IMR-90 (cell line): Measurements from ENCODE around the gene SH3RF3. TPM values are rescaled to one million over a fixed set of nuclear protein-coding genes. Genes with fewer than 3 reads are reported as not detected.
A peak's percentile ranks its signal among the peaks of the same experiment; 100 is the strongest.

Source experiments
- ATAC-seq: fragments of 200-7000 bp; cut with Tn5 transposase; 2 replicates; pipeline ENCODE4 v1.9.1; 2020; ENCODE audit warnings: low read depth, mild to moderate bottlenecking, moderate library complexity
- BruUV-seq: library from RNA; stranded (reverse); fragments of 400-500 nt; replicated peaks from 2 replicates; lab custom pipeline; 2021; lab: Mats Ljungman, UMichigan
- CTCF ChIA-PET: fragments of 300-600 bp; formaldehyde crosslinking; extraction: SDS; loops from one replicate; lab custom pipeline; 2021; ENCODE audit warnings: antibody characterized with exemption; lab: Yijun Ruan, JAX
- POLR2A ChIA-PET: fragments of 300-600 bp; sonication (Branson Sonifier 250); formaldehyde crosslinking; loops from one replicate; lab custom pipeline; 2022; ENCODE audit warnings: antibody characterized with exemption; ENCODE audit not compliant: unreplicated experiment; lab: Charles Lee
- DNase-seq: peaks from one replicate; pipeline ENCODE4 v3.0.0; 2013
- H2AFZ ChIP-seq: replicated peaks from 2 replicates; pipeline ENCODE3; 2013; ENCODE audit warnings: low read length, mild to moderate bottlenecking; ENCODE audit not compliant: poor library complexity
- H2AK5ac ChIP-seq: 2 replicates; pipeline ENCODE4 v1.6.1; 2013; ENCODE audit warnings: low read depth, low read length, inconsistent platforms
- H2AK9ac ChIP-seq: replicated peaks from 2 replicates; pipeline ENCODE3; 2013; ENCODE audit warnings: mild to moderate bottlenecking, low read depth, low read length, moderate library complexity; ENCODE audit not compliant: poor library complexity
- H2BK120ac ChIP-seq: 2 replicates; pipeline ENCODE4 v1.6.1; 2013; ENCODE audit warnings: low read depth, low read length, inconsistent platforms
- H2BK15ac ChIP-seq: 3 replicates; pipeline ENCODE4 v1.6.1; 2013; ENCODE audit warnings: low read depth, low read length, inconsistent platforms
- H2BK20ac ChIP-seq: 2 replicates; pipeline ENCODE4 v1.6.1; 2013; ENCODE audit warnings: low read depth, mild to moderate bottlenecking, inconsistent platforms, low read length, moderate library complexity
- H2BK5ac ChIP-seq: 2 replicates; pipeline ENCODE4 v1.6.1; 2013; ENCODE audit warnings: mild to moderate bottlenecking, low read depth, low read length, inconsistent platforms; ENCODE audit not compliant: poor library complexity, severe bottlenecking
- H3K14ac ChIP-seq: replicated peaks from 2 replicates; pipeline ENCODE4 v1.6.1; 2013; ENCODE audit warnings: low read depth, low read length, inconsistent platforms
- H3K18ac ChIP-seq: 2 replicates; pipeline ENCODE4 v1.6.1; 2013; ENCODE audit warnings: low read depth, low read length, control low read depth
- H3K23ac ChIP-seq: 2 replicates; pipeline ENCODE4 v1.6.1; 2013; ENCODE audit warnings: low read depth, low read length, inconsistent platforms
- H3K27ac ChIP-seq: 2 replicates; pipeline ENCODE4 v1.5.1; 2013; ENCODE audit warnings: mild to moderate bottlenecking, control low read depth, low read length; ENCODE audit not compliant: insufficient read depth
- H3K27me3 ChIP-seq: 2 replicates; pipeline ENCODE4 v1.6.1; 2013; ENCODE audit warnings: low read length; ENCODE audit not compliant: control insufficient read depth, insufficient read depth
- H3K36me3 ChIP-seq: 2 replicates; pipeline ENCODE4 v1.6.1; 2013; ENCODE audit warnings: low read length, mixed read lengths; ENCODE audit not compliant: control insufficient read depth, insufficient read depth
- H3K4ac ChIP-seq: 2 replicates; pipeline ENCODE4 v1.6.1; 2013; ENCODE audit warnings: low read depth, low read length, inconsistent platforms
- H3K4me1 ChIP-seq: 2 replicates; pipeline ENCODE4 v1.6.1; 2013; ENCODE audit warnings: low read length, mixed read lengths; ENCODE audit not compliant: control insufficient read depth, insufficient read depth
- H3K4me2 ChIP-seq: 2 replicates; pipeline ENCODE4 v1.6.1; 2013; ENCODE audit warnings: low read depth, mild to moderate bottlenecking, control low read depth, low read length, moderate library complexity
- H3K4me3 ChIP-seq: 2 replicates; pipeline ENCODE4 v1.5.1; 2013; ENCODE audit warnings: low read depth, mild to moderate bottlenecking, control low read depth, low read length, moderate library complexity; ENCODE audit not compliant: insufficient read depth
- H3K56ac ChIP-seq: 2 replicates; pipeline ENCODE4 v1.6.1; 2013; ENCODE audit warnings: low read length, inconsistent platforms; ENCODE audit not compliant: insufficient read depth; ENCODE audit errors: extremely low read depth
- H3K79me1 ChIP-seq, 2 experiments: 2 replicates each; pipeline ENCODE4 v1.6.1; 2013; ENCODE audit warnings: low read length in 2 of 2, inconsistent platforms in 1 of 2, low read depth in 1 of 2
- H3K9ac ChIP-seq: 2 replicates; pipeline ENCODE4 v1.6.1; 2013; ENCODE audit warnings: low read depth, low read length, control low read depth
- H3K9me1 ChIP-seq: 2 replicates; pipeline ENCODE4 v1.6.1; 2013; ENCODE audit warnings: low read length, inconsistent platforms; ENCODE audit not compliant: insufficient read depth
- H3K9me3 ChIP-seq: 2 replicates; pipeline ENCODE4 v1.6.1; 2013; ENCODE audit warnings: low read length; ENCODE audit not compliant: control insufficient read depth, insufficient read depth
- H4K20me1 ChIP-seq: 2 replicates; pipeline ENCODE4 v1.6.1; 2013; ENCODE audit warnings: low read length, inconsistent platforms; ENCODE audit not compliant: insufficient read depth
- H4K5ac ChIP-seq: 2 replicates; pipeline ENCODE4 v1.6.1; 2013; ENCODE audit warnings: mild to moderate bottlenecking, low read depth, low read length, control low read depth
- H4K8ac ChIP-seq, 2 experiments: 2 replicates each; pipeline ENCODE4 v1.6.1; 2013; ENCODE audit warnings: low read depth in 2 of 2, low read length in 2 of 2, control low read depth in 1 of 2, inconsistent platforms in 1 of 2
- H4K91ac ChIP-seq: 2 replicates; pipeline ENCODE4 v1.6.1; 2013; ENCODE audit warnings: low read depth, low read length, inconsistent platforms; ENCODE audit not compliant: insufficient read depth
- CTCF ChIP-seq: conservative IDR thresholded peaks from 2 replicates; pipeline ENCODE4 v1.5.1; 2012; ENCODE audit warnings: mild to moderate bottlenecking, low read depth, low read length, improper control_type of control experiment
- WGBS, 2 experiments: methylation state at CpG; one replicate each; pipeline versions ENCODE4 v1.1.5 to v1.1.7; 2013; ENCODE audit warnings: missing lambda C conversion rate in 2 of 2; ENCODE audit not compliant: insufficient read length in 1 of 2; ENCODE audit errors: extremely low coverage in 2 of 2; 5-methylcytosine and 5-hydroxymethylcytosine counted together
- dilution Hi-C: fragments of 300-500 bp; cut with HindIII; formaldehyde crosslinking; loops from one replicate; pipeline ENCODE4 v1.14.3; 2018; ENCODE audit warnings: low sequenced_read_pairs; ENCODE audit not compliant: unreplicated experiment
- in situ Hi-C: fragments of 300-500 bp; cut with MboI; formaldehyde crosslinking; loops from 3 replicates; pipeline ENCODE4 v1.14.3; 2019; ENCODE audit warnings: low sequenced_read_pairs, inconsistent platforms, mixed read lengths
- intact Hi-C: fragments of 100-400 bp; cut with micrococcal nuclease; formaldehyde crosslinking; loops from 2 replicates; pipeline ENCODE4 v1.10.0; 2022
- polyA plus RNA-seq, 3 experiments: library from polyadenylated mRNA; depleted of rRNA; stranded (reverse); fragments of >200 nt; gene quantifications; 2 replicates each; pipeline ENCODE4 v1.2.3, GENCODE V29; 2012; ENCODE audit warnings: low replicate concordance in 1 of 3
- total RNA-seq: library from RNA; depleted of rRNA; stranded (reverse); fragments of >200 nt; gene quantifications from 2 replicates; pipeline ENCODE4 v1.2.3, GENCODE V29; 2012

The SH3RF3 gene
- total and polyA plus RNA-seq, 2 of the 4 experiments (the other 2 are of a cell fraction): 3.4 to 5.3 TPM

- dilution Hi-C loops: no loop called here
- TF ChIP-seq CTCF: no peak
- BruUV-seq: no TSS peak
These were observed 309.1 kb downstream of the SH3RF3 start for GRCh38 chr2:109438146-109438545.

More at GRCh38 chr2:109438146-109438545, 309.1 kb downstream of the SH3RF3 start:
- no peak overlapping the region for H4K5ac ChIP-seq
- no peak overlapping the region for H3K4me3 ChIP-seq
- H3K23ac ChIP-seq: no peak overlapping the region
- H3K27me3 ChIP-seq: no peaks in the 10 kb centered on the region
- no peak overlapping the region for H3K4ac ChIP-seq
- H4K91ac ChIP-seq: no peak overlapping the region
- no peak overlapping the region for H2AK9ac ChIP-seq
- no peak for DNase-seq
- no peak overlapping the region for H2BK20ac ChIP-seq
- ChIA-PET POLR2A (interaction anchor here (0.6 kb wide), 1 partner anchor 268 kb away, joined by 4 read pairs; no protein-coding TSS in a partner anchor), CTCF (no interaction called here)
- peaks cover 0 to 10% of the 10 kb centered on the region in 2 experiments; a peak in 2 of 4 replicates for H3K79me1 ChIP-seq
- intact Hi-C loops: loop anchor here (5.0 kb wide), 1 partner anchor 116 kb away; no protein-coding TSS in a partner anchor
- peak overlapping the region; percentile 13; the same call in 1 of the 2 replicates for H2AK5ac ChIP-seq
- peaks cover 26% of the 10 kb centered on the region for H3K36me3 ChIP-seq
- H3K27ac ChIP-seq: no peak overlapping the region
- H4K8ac ChIP-seq: no peak overlapping the region
- H3K4me2 ChIP-seq: no peak overlapping the region
- no peak overlapping the region for H3K14ac ChIP-seq
- H3K56ac ChIP-seq: no peak overlapping the region
- WGBS, 2 experiments: no CpG with 5 or more reads among the region's 1 CpG
- H3K4me1 ChIP-seq: peaks cover 15% of the 10 kb centered on the region
- H3K9me3 ChIP-seq: peaks cover 6% of the 10 kb centered on the region
- H4K20me1 ChIP-seq: peaks cover 13% of the 10 kb centered on the region
- H2BK15ac ChIP-seq: no peak overlapping the region
- H2BK120ac ChIP-seq: no peak overlapping the region
- in situ Hi-C loops: no loop called here
- H3K18ac ChIP-seq: no peak overlapping the region; the same call in 1 of the 2 replicates
- no peak overlapping the region for H2BK5ac ChIP-seq
- peaks cover 24% of the 10 kb centered on the region for H3K9me1 ChIP-seq
- no peak overlapping the region for H3K9ac ChIP-seq
- ATAC-seq: no peak
- no peak overlapping the region for H2AFZ ChIP-seq
